Effector memory CD8-positive, alpha-beta T cell (primary cell): ENCODE results near the gene YAP1.
"Not testable (repeated sequence)": the region's sequence is repeated elsewhere in the genome, so short reads cannot be mapped to it uniquely, and the experiment has no call there.

Experiments used
- ATAC-seq: fragments of 150-1000 bp; cut with Tn5 transposase; replicated peaks from 2 replicates; pipeline ENCODE4 v1.10.0; 2021; ENCODE audit warnings: mild to moderate bottlenecking, moderate library complexity
- DNase-seq, 3 experiments: peaks; one replicate each; pipeline ENCODE4 v3.0.0; 2021
- H3K27ac Mint-ChIP-seq, 2 donors: one replicate each; pipeline ENCODE4 v1.8.0; 2022; ENCODE audit warnings: mild to moderate bottlenecking in 2 of 2, mixed read lengths in 2 of 2, moderate library complexity in 2 of 2
- H3K27me3 Mint-ChIP-seq, 2 donors: one replicate each; pipeline ENCODE4 v1.8.0; 2022; ENCODE audit warnings: mixed read lengths in 2 of 2
- H3K36me3 Mint-ChIP-seq: one replicate; pipeline ENCODE4 v1.8.0; 2022; ENCODE audit warnings: mild to moderate bottlenecking, moderate library complexity, mixed read lengths; ENCODE audit not compliant: insufficient read depth
- H3K4me1 Mint-ChIP-seq, 2 donors: one replicate each; pipeline ENCODE4 v1.8.0; 2022; ENCODE audit warnings: low read depth in 2 of 2, mixed read lengths in 2 of 2
- H3K4me3 Mint-ChIP-seq, 2 donors: one replicate each; pipeline ENCODE4 v1.8.0; 2022; ENCODE audit warnings: mild to moderate bottlenecking in 2 of 2, mixed read lengths in 2 of 2, moderate library complexity in 2 of 2
- H3K9me3 Mint-ChIP-seq, 2 donors: one replicate each; pipeline ENCODE4 v1.8.0; 2022; ENCODE audit warnings: mixed read lengths in 2 of 2

Gene YAP1

DNA sequence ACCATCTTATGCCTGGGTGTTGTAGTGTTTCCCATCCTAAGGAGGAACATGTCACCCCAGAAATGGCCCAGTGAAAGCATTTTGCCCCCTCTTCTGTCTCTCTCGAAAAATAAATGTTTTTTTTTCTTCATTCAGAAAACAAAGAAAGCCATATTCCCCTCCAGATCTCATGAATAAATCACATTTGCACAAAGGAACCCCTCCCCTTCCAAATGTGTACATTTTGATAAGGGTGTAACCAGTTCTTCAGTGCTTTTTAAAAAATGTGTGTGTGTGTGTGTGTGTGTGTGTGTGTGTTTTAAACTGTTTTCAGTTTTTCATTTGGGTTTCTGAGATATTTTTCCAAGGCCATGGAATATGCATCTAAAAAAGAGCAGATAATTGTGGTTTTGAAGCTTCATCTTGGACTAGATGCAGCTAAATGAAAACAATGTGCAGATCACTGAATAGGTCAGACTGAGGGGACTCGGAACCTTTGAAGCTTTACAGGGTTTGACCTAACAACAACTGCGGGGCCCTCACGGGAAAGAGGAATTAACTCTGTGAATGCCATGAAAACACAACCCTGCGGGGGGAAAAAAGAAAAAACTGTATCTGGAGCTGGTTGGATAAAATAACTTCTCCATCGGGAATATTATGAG is 76.4 kb downstream of the YAP1 start:
- Mint-ChIP-seq H3K27ac (no peak overlapping the region), H3K4me1 (no peaks in the 10 kb centered on the region), H3K9me3 (no peaks in the 10 kb centered on the region), H3K4me3 (no peak overlapping the region), H3K36me3 (no peaks in the 10 kb centered on the region), H3K27me3 (peaks cover 13 to 15% of the 10 kb centered on the region in 2 donors)
- no peak for DNase-seq
- ATAC-seq, result no peak

DNA sequence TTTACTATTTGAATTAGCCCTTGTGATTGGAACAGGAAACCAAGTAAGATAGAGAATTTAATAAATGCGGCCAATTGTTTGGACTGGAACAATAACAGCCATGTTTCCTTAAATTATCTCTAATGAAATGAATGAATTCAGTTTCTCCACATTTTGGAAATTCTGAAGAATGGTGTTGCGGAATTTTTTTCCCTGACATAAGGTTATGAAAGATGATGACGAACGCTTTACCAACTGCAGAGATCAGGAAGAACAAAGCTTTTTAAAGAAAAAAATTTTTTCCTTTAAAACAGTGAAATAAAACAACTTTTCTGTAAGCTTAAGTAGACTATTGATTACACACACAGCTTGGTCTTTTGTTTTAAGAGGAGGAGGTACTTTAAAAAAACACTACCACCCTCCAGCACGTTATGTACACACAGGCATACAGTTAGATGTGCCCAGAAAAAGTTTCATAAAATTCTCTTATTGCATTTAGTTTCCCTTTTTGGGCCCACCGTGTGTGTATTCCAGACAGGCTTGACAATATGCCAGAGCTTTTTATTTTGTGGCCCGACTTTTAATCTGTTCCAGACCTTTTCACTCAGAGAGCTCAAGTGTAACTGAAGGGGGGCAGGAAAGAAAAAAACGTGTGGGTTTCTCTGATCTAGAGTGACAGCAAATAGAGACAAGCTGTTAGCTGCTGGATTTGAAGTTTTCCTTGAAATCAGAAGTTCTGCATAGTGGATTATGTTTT is 77.3 kb downstream of the YAP1 start:
- Mint-ChIP-seq H3K27ac (no peak overlapping the region), H3K9me3 (no peaks in the 10 kb centered on the region), H3K27me3 (peaks cover 15 to 22% of the 10 kb centered on the region in 2 donors), H3K4me1 (no peaks in the 10 kb centered on the region), H3K4me3 (no peak overlapping the region), H3K36me3 (no peaks in the 10 kb centered on the region)
- ATAC-seq (no peak), DNase-seq (no peak)

DNA sequence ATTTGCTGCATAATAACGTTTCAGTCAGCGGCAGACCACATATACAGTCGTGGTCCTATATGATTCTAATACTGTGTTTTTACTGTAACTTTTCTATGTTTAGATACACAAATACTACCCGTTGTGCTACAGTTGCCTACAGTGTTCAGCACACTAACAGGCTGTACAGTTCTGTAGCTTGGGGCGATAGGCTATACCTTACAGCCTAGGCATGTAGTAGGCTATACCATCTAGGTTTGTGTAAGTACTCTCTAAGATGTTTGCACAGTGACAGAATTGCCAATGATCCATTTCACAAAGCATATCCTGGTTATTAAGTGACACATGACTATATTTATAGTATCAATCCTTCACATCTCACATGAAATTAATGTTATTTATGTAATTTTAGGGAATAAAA is 78.2 kb downstream of the YAP1 start:
- Mint-ChIP-seq H3K4me1 (no peaks in the 10 kb centered on the region), H3K4me3 (no peak overlapping the region), H3K36me3 (no peaks in the 10 kb centered on the region), H3K27me3 (peaks cover 15 to 22% of the 10 kb centered on the region in 2 donors), H3K9me3 (no peaks in the 10 kb centered on the region), H3K27ac (no peak overlapping the region)
- ATAC-seq (no peak), DNase-seq (no peak)

DNA sequence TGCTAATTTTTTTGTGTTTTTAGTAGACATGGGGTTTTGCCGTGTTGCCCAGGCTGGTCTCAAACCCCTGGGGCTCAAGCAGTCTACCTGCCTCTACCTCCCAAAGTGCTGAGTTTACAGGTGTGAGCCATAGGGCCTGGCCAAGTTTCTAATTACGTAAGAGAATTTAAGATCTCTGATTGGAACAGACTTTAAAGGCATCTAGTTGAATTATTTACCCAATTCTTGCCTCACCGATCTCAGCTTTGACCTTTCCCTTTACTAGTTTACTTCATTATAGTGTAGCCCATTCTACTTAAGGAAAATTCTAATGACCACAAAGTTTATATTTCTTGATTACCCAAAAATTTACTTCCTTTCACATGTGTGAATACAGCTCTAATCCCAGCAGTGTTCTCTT is 81.6 kb downstream of the YAP1 start:
- ATAC-seq (no peak), DNase-seq (no peak)
- Mint-ChIP-seq H3K4me3 (no peak overlapping the region), H3K9me3 (no peaks in the 10 kb centered on the region), H3K27ac (no peak overlapping the region), H3K4me1 (no peaks in the 10 kb centered on the region), H3K27me3 (peaks cover 19 to 22% of the 10 kb centered on the region in 2 donors), H3K36me3 (no peaks in the 10 kb centered on the region)

DNA sequence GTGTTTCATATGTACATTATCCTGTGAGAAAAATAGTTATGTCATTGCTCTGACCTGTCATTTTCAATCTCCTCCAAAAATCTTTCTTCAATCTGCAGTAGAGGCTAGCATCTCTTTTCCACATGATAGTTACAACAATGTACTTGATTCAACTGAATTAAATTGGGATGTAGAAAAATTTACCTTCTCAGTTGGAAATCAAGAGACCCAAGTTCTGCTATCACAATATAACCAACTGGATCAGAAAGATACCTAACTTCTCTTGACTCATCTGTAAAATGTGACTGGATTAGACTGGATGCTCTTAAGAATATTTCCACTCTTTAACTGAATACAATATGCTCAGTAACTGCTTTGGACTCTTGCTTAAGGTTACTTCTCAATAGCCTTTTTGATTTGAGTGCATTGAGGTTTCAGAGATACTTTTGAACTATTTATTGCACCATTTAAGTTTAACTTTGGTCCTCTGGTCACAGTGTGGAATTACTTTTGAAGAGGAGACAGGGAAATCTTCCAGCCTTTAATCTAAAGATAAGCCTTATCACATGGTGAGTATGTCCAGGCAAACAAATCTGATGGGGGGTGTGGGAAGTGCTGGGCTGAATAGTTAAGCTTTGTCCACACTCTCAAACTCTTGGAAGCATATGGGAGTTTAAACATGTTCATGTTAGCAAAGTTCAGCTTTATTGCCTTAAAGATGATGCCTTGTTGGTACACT is 82.3 kb downstream of the YAP1 start:
- Mint-ChIP-seq H3K4me3 (no peak overlapping the region), H3K27me3 (peaks cover 15 to 17% of the 10 kb centered on the region in 2 donors)

DNA sequence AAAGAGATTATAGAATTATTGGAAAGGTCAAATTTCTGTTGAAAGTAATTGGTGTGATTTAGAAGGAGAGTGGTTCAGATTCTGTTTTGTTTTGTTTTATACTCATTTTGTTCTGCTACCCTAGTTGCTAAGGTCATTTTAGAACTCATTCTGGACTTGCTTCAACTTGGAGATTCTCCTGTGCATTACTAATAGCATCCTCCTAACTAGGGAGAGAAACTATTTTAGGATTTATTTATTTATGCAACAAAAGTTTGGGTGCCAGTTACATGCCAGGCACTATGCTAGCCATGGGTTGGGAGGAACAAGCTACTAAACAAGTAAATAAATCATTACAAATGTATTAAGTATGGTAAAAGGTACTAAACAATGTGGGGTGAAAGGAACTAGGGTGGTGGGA is 84.0 kb downstream of the YAP1 start:
- no peak overlapping the region for H3K4me3 Mint-ChIP-seq
- H3K4me1 Mint-ChIP-seq, result no peaks in the 10 kb centered on the region
- H3K27ac Mint-ChIP-seq, result no peak overlapping the region
- H3K27me3 Mint-ChIP-seq, result peaks cover 18 to 21% of the 10 kb centered on the region in 2 donors
- DNase-seq, result no peak
- ATAC-seq, result no peak
- H3K36me3 Mint-ChIP-seq, result no peaks in the 10 kb centered on the region
- no peaks in the 10 kb centered on the region for H3K9me3 Mint-ChIP-seq

More for the DNA sequence above, 82.3 kb downstream of the YAP1 start:
- DNase-seq (no peak), ATAC-seq (no peak)
- Mint-ChIP-seq H3K4me1 (no peaks in the 10 kb centered on the region), H3K36me3 (no peaks in the 10 kb centered on the region), H3K9me3 (no peaks in the 10 kb centered on the region), H3K27ac (no peak overlapping the region)

DNA sequence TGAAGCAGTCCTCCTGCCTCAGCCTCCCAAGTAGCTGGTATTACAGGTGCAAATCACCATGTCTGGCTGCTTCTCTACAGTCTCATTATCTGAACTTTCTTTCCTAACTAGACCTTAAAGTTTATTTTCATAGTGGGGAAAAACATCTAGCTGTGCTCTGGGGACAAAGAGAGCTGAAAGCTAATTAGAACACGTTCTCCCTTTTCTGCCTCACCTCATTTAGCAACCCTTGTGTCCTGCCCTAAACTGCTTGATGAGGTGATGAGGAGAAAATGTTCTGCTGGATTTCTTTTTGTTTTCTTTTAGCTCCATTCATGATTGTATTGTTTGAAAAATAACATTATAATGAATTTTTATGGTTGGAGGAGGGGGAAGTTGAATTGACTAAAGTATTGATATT is 84.7 kb downstream of the YAP1 start:
- Mint-ChIP-seq H3K4me3 (no peak overlapping the region), H3K36me3 (no peaks in the 10 kb centered on the region), H3K27me3 (peaks cover 18 to 19% of the 10 kb centered on the region in 2 donors), H3K27ac (no peak overlapping the region), H3K9me3 (no peaks in the 10 kb centered on the region), H3K4me1 (no peaks in the 10 kb centered on the region)
- DNase-seq, result no peak
- no peak for ATAC-seq

DNA sequence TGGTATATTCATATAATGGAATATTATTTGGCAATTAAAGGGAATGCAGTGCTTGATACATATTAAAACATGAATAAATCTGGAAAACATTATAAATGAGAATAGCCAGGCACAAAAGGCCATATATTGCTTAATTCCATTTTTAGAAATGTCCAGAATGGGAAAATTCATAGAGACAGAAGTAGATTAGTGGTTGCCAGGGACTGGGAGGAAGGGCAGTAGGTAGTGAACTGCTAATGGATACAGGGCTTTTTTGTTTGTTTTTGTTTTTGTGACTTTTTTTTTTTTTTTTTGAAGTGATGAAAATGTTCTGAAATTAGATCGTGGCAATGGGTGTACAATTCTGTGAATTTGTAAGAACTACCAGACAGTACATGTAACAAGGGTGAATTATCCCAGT is 86.1 kb downstream of the YAP1 start:
- Mint-ChIP-seq H3K27me3 (peaks cover 25% of the 10 kb centered on the region in 2 donors), H3K9me3 (no peaks in the 10 kb centered on the region), H3K27ac (no peak overlapping the region), H3K4me3 (no peak overlapping the region), H3K36me3 (no peaks in the 10 kb centered on the region), H3K4me1 (no peaks in the 10 kb centered on the region)
- ATAC-seq (no peak), DNase-seq (no peak)

DNA sequence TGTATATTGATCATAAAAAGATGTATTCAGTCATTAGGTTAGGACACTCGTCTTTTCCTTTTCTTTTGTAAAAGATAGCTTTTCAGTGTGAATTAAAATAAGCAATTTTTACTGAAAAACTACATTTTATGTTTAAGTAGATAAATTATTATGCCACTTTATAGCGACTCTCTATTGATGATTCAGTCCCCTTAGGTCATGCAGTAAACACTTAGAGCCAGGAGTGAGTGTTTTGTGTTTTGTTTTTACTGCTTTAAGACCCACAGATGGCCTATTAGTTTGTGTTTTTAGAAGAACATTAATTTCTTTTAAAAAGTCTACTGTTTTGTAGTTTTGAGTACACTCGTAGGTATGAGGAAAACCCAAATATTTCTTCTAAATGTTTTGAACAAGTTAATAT is 86.6 kb downstream of the YAP1 start:
- no peaks in the 10 kb centered on the region for H3K4me1 Mint-ChIP-seq
- peaks cover 24 to 27% of the 10 kb centered on the region in 2 donors for H3K27me3 Mint-ChIP-seq
- H3K36me3 Mint-ChIP-seq, result no peaks in the 10 kb centered on the region
- DNase-seq (no peak), ATAC-seq (no peak)
- no peaks in the 10 kb centered on the region for H3K9me3 Mint-ChIP-seq
- H3K4me3 Mint-ChIP-seq, result no peak overlapping the region
- H3K27ac Mint-ChIP-seq, result no peak overlapping the region

DNA sequence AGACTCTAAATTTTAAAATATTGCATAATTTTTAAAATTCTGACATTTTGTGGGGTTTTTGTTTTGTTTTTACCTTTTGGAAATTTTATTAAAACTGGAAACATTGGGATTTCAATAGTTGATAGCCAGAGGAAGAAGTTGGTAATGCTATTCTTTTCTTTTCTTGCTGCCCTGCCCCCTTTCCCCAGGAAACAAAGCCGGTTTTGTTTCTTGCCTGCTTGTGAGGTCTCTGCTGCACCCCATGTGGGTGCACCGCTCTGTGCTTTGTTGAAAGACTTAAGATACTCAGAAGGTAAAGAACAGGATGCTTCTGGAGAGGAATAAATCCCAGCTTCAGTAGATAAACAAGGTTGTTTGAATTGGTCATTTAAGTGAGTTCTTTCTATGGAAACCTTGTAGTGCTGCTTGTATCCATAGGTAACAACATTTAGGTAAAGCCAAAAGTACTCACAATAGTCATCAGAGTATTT is 87.5 kb downstream of the YAP1 start:
- H3K9me3 Mint-ChIP-seq, result no peaks in the 10 kb centered on the region
- H3K4me1 Mint-ChIP-seq, result no peaks in the 10 kb centered on the region
- no peak for DNase-seq
- no peak overlapping the region for H3K4me3 Mint-ChIP-seq
- ATAC-seq, result no peak
- H3K27me3 Mint-ChIP-seq, result peaks cover 16 to 27% of the 10 kb centered on the region in 2 donors
- no peaks in the 10 kb centered on the region for H3K36me3 Mint-ChIP-seq
- no peak overlapping the region for H3K27ac Mint-ChIP-seq

DNA sequence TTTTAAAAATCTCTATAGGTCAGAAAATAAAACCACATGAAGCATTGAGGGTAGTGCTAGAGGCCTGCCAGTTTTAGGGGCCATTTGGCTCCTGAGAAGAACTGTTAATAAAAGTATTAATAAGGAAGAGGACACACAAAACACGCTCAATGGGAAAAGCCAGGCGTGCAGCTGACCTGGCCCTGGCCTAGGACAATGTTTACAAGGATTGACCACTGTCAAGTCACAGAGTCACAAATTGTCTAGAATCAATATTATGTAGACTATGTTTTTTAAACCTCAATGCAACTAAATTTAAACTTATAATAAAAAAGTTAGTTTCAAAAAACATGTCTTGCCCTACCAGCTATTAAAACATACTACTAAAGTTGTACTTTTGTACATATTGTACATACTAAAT is 89.4 kb downstream of the YAP1 start:
- Mint-ChIP-seq H3K9me3 (no peaks in the 10 kb centered on the region), H3K4me1 (no peaks in the 10 kb centered on the region), H3K4me3 (no peak overlapping the region)

DNA sequence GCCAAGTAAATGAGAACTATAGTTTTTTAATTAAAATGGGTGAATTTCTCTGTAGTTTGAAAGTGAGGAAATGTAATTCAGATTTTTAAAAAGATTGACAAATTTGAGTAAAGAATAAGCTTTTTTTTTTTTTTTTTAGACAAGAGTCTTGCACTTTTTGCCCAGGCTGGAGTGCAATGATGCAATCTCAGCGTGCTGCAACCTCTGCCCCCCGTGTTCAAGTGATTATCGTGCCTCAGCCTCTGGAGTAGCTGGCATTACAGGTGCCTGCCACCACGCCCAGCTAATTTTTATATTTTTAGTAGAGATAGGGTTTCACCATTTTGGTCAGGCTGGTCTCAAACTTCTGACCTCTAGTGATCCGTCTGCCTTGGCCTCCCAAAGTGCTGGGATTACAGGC is 90.1 kb downstream of the YAP1 start:
- not testable (repeated sequence) for H3K36me3 Mint-ChIP-seq, ATAC-seq, H3K27ac Mint-ChIP-seq, H3K9me3 Mint-ChIP-seq, H3K4me1 Mint-ChIP-seq, DNase-seq, H3K4me3 Mint-ChIP-seq
- peaks cover 22 to 27% of the 10 kb centered on the region in 2 donors for H3K27me3 Mint-ChIP-seq

More for the DNA sequence above, 89.4 kb downstream of the YAP1 start:
- DNase-seq, result no peak
- Mint-ChIP-seq H3K27ac (no peak overlapping the region), H3K36me3 (no peaks in the 10 kb centered on the region), H3K27me3 (peaks cover 22 to 27% of the 10 kb centered on the region in 2 donors)
- no peak for ATAC-seq

DNA sequence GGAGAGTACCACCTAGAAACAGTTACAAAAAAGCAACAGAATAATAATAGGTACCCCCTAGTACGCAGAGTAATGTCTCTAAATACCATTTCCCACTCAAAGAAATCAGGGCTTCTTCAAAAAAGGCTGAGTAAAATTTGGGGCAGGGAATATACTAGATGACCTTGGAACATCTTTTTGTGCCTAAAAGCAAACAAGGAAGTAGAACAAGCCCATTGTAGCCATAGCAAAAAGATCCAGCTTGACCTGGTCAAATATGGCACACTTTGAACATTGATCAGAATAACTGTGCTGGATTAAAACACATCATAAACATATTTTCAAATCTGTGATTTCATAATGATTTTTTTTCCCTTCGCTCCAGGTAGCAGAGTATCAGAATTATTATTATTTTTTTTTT is 91.5 kb downstream of the YAP1 start:
- H3K4me3 Mint-ChIP-seq, result no peak overlapping the region
- peaks cover 18 to 30% of the 10 kb centered on the region in 2 donors for H3K27me3 Mint-ChIP-seq
- H3K9me3 Mint-ChIP-seq, result no peaks in the 10 kb centered on the region

DNA sequence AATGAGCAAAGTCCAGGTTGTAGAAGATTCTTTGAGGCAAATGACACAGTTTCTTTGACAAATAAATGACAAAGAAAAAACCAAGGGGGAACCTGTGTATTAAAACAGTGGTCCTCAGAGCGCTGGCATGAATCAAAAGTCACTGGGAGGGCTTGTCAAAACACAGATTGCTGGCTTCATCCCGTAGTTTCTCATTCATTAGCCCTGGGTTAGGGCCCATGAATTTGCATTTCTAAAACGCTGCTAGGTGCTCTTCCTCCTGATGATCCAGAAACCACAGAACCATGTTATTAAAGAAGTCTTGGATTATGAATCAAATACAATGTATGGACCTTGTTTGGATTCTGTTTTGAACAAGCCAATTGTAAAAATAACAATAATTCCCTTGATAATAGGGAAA is 92.7 kb downstream of the YAP1 start:
- Mint-ChIP-seq H3K27me3 (peaks cover 24 to 37% of the 10 kb centered on the region in 2 donors), H3K4me3 (no peak overlapping the region), H3K27ac (no peak overlapping the region), H3K4me1 (no peaks in the 10 kb centered on the region), H3K9me3 (no peaks in the 10 kb centered on the region), H3K36me3 (no peaks in the 10 kb centered on the region)
- DNase-seq (no peak), ATAC-seq (no peak)

More for the DNA sequence above, 91.5 kb downstream of the YAP1 start:
- no peak for ATAC-seq
- DNase-seq, result no peak
- no peaks in the 10 kb centered on the region for H3K36me3 Mint-ChIP-seq
- no peaks in the 10 kb centered on the region for H3K4me1 Mint-ChIP-seq
- H3K27ac Mint-ChIP-seq, result no peak overlapping the region
